Astrocyte of the cerebellum (primary cell): ENCODE measurements around the gene TANC1.

Experiments used
- DNase-seq: peaks from one replicate; pipeline ENCODE4 v3.0.0-alpha.2; 2011; ENCODE audit warnings: low read depth
- H3K4me3 ChIP-seq: 2 replicates; pipeline ENCODE4 v1.5.1; 2011; ENCODE audit warnings: mild to moderate bottlenecking, low read depth, low read length, moderate library complexity
- CTCF ChIP-seq: IDR thresholded peaks from 2 replicates; pipeline ENCODE4 v1.5.1; 2012; ENCODE audit warnings: low read length, low read depth, moderate library complexity, mild to moderate bottlenecking; ENCODE audit errors: missing control alignments
- in situ Hi-C: cut with HindIII; loops from 2 replicates; pipeline ENCODE4 v1.10.0; 2017; ENCODE audit warnings: low sequenced_read_pairs

Gene TANC1

GRCh38 chr2:159060518-159060917 lies 92.1 kb downstream of the TANC1 start:
- TF ChIP-seq CTCF: no peak
- no peak for DNase-seq
- no peak overlapping the region for H3K4me3 ChIP-seq
- in situ Hi-C loops: no loop called here

- DNase-seq: no peak
- no peak for TF ChIP-seq CTCF
- in situ Hi-C loops: no loop called here
- H3K4me3 ChIP-seq: no peak overlapping the region
Measured at GRCh38 chr2:159063677-159064076, 95.2 kb downstream of the TANC1 start.

GRCh38 chr2:159064446-159065301 lies 96.2 kb downstream of the TANC1 start:
- DNase-seq: no peak
- H3K4me3 ChIP-seq: no peak overlapping the region
- in situ Hi-C loops: no loop called here
- no peak for TF ChIP-seq CTCF

GRCh38 chr2:159065313-159065712 lies 96.9 kb downstream of the TANC1 start:
- no peak for TF ChIP-seq CTCF
- in situ Hi-C loops: no loop called here
- DNase-seq: no peak

GRCh38 chr2:159065891-159066290 lies 97.5 kb downstream of the TANC1 start:
- no peak for TF ChIP-seq CTCF
- DNase-seq: no peak
- in situ Hi-C loops: no loop called here
- no peak overlapping the region for H3K4me3 ChIP-seq

More at GRCh38 chr2:159065313-159065712, 96.9 kb downstream of the TANC1 start:
- H3K4me3 ChIP-seq: no peak overlapping the region

GRCh38 chr2:159066541-159067156 lies 98.2 kb downstream of the TANC1 start:
- no peak for DNase-seq

More at GRCh38 chr2:159066541-159067156, 98.2 kb downstream of the TANC1 start:
- H3K4me3 ChIP-seq: no peak overlapping the region
- in situ Hi-C loops: no loop called here
- no peak for TF ChIP-seq CTCF
